NCI-H82 treated with DMSO at 0.1 percent for 48 hours (cell line): ENCODE measurements around the gene TRAF3IP1.
A peak's percentile ranks its signal among the peaks of the same experiment; 100 is the strongest.

Source experiments
- DNase-seq: peaks from one replicate; lab custom pipeline; 2025; ENCODE audit not compliant: unreplicated experiment; lab: John Stamatoyannopoulos, UW

Gene TRAF3IP1

DNA sequence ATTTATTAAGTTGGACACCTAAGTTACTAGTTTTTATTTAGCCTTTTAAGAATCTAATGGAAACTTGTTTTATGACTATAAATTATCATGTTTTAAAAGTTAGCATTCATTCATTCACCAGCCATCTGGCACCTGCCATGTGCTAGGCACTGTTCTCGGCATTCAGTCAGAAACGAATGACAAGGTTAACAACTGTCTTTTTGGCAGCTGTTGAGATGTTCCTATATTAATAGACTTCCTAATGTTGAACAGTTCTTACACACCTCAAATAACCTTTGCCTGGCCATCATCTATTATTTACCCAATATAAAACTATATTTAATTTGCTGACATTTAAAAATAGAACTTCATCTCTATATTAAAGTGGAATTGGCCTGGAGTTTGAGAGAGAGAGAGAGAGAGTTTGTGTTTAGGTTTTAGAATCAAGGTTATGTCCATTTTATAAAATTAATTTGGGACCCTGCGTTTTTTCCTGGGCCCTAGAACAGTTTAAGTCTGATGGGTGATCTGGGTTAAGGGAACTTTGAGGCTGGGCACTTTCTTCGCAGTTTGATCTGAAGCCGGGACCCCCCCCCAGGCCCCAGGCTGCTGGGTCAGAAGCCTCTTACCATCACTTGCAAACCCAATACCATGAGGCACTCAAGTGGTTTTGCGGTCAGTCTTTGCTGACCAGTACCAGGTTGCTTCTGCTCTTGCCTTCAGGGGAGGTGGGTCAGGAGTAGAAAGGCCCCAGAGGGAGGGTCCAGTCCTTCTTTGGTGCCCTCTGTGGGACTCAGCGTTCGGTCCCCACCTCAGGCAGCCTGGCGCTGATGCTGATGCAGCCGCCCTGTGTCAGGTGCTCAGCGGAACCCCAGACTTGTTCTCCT, 58.1 kb downstream of the TRAF3IP1 start:
- no peak for DNase-seq

DNA sequence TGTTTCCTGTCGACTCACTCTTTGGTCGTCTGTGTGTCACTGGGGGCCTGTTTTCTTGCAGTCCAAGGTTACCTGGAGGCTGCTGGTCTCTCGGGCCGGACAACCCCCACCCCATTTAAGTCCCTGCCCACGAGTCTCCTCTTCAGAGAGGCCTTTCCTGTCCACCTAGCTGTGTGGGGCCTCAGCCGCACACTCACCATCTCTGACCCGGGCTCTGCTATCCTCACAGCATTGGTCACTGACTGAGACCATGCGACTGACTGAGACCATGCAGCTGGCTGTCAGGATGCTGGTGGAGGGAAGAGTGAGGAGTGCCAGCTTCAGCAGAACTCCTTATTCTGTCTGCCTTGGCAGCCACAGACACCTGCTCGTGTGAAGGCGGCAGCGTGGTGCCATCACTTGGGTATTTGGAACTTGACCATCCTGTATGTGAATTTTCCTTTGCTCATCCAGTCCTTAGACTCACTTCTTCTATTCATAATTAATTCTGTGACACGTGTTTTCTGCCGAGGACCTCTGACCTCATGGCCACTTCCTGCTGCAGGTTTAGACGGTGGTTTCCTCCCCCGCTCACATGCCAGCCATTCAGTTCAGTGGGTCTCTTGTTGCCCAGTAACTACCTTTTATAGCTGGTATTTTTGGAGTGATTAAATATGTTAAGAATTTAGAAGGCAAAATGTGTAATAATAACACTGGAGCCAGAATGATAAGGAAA, 58.9 kb downstream of the TRAF3IP1 start:
- DNase-seq = no peak

DNA sequence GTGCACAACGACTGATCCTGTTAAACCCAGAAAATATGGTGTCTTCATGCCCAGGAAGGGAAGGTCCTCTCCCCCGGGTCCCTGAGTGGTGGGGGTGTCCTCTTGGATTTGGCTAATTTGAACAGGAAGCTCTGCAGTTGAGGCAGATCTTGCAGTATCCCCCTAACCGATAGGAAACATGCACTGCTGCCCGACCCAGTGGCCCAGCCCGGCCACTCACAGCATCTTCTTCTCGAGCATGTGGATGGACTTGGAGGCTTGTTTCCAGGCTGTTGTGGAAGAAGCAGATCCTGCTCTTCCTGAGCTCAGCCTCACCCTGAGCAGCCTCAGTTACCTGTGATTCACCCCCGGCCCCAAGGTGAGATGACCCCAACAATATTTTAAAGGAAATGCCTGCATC, 60.0 kb downstream of the TRAF3IP1 start:
- no peak for DNase-seq

DNA sequence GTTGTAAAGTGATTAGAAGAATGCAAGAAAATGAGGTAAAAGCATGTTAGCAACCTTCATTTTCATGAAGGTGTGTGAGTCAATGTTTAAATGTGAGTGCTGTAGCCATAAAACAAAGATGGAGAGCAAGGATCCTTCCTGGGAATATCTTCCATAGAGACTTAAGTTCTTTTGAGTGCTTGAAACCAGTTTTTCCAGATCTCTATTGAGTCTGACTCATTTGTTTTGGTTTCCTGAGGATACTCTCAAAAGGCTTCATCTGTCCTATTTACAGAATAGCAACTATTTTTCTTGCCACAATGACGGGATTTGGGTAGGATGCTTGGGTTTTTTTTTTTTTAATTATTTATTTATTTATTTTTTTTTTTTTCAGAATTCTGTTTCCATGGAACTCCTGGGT, 60.5 kb downstream of the TRAF3IP1 start:
- no peak for DNase-seq

DNA sequence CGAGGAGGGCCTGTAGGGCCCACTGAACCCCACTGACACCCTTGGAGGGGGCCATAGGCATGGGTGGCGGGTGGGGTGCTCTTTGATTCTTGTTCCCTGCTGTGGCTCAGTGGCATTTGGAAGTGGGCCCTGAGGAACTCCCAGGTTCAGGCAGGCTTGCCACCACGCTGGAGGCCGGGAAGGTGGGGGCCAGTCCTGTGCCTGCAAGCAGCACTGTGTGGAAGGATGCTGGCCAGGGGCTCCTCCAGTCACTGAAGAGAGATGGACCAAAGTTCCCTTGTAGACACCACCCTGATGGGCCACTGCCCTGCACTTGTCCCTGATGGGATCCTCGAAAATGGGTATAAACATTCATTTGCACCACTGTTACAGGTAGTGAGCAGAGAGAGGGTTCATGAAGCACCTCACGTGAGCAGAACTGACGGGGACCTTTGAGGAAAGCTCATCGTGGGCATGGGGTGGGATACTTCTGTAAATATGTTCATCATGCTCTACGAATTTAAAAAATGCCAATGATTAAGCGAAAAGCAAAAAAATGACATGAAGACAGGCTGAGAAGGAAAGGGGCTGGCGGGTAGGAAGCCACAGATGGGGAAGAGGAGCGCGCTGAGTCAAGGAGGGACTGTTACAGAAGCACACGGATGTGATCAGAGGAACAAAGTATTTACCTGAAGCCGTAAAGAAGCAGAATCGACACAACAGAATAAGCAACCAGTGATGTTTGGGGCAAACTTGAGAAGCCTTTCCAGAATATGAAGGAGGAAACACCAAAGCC, 61.2 kb downstream of the TRAF3IP1 start:
- no peak for DNase-seq

DNA sequence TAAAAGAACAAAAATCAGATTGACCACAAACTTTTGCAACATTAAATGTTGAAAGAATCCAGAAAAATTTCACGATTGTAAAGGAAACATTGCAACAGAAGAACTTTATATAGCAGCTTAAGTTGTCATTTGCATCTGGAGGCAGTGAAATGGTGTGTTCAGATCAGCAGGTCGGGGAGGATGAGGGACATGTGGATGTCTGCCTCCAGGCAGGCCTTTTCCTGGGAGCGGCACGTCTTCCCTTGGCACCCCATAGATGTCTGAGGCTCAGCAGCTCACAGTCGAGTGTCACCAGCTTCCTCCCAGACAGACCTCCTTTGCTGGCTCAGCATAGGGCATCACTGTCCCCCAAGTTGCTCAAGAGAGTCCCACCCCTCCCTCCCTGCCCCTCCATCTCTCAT, 62.1 kb downstream of the TRAF3IP1 start:
- DNase-seq = no peak

DNA sequence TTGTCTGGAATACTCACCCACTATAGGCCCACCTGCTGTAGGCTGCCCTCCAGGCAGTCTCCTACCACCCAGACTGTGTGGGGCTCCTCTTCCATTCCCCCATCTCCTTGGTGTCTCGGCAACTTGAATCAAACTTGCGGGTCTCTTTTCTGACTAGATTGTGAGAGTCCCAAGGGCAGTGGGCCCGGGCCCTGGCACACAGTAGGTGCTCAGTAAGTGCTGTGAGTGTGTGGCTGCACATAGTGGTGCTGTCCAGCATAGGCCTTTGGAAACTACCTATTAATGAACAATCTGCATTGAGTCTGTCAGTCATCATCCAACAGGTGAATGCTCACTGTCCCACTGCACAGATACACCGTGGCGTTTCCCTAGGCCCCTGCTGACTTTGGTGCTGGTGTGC, 62.8 kb downstream of the TRAF3IP1 start:
- no peak for DNase-seq

DNA sequence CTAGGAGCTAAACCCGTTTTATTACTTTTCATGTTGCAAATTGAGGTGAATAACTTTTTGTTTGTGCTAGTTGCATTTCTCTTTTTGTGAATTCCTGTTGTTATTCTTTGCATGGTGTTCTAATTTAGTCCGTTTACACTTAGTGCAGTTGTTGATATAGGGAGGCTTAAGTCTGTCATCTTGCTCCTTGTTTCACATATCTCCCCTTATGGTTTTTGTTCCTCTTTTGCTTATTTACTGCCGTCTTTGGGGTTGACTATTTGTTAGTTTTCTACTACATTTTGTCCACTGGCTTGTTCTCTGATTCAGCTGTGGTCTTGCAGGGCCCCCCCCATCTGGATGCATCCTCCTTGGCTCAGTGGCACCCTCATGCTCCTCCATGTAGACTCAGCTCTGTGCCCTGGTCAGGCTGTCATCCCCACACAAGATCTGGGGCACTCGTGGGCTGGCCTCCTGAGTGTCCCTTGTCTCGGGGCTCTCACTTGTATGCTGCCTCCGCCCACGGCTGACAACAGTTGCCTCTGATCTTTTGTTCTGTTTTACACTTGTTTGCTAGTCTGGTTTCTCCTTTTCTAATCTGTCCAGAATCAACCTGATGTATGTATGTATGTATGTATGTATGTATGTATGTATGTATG, 63.5 kb downstream of the TRAF3IP1 start:
- DNase-seq = no peak

DNA sequence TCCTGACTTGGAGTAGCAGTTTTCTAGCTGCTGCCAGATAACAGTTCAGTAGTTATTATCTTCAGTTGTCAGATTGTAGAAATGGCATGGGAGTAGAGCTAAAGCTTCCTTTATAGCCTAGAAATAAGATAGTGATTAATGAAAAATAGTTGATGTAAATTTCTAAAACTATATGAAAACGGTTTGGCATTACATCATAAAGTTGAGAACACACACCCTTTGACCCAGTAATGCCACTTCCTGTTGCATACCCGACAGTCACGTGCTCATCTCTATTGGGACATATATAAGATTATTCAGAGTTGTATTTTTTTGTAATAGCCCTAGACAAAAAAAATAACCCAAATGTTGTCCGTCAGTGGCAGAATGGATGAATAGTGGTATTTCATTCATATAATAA, 67.0 kb downstream of the TRAF3IP1 start:
- DNase-seq = no peak

DNA sequence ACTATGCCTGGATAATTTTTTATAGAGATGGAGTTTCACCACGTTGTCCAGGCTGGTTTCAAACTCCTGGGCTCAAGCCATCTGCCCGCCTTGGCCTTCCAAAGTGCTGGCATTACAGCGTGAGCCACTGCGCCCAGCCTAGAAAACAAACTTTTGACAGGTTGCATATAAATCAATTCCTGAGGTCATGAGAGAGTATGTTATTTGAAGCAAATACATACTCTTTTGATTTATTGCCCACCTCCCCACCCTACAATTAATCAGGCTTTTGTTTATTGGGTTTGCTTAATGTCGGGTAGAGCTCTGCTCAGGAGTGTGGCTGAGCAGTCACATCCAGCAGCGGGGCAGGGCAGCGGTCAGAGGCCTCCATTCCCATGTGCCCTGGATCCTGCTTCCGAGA, 68.5 kb downstream of the TRAF3IP1 start:
- DNase-seq = no peak

DNA sequence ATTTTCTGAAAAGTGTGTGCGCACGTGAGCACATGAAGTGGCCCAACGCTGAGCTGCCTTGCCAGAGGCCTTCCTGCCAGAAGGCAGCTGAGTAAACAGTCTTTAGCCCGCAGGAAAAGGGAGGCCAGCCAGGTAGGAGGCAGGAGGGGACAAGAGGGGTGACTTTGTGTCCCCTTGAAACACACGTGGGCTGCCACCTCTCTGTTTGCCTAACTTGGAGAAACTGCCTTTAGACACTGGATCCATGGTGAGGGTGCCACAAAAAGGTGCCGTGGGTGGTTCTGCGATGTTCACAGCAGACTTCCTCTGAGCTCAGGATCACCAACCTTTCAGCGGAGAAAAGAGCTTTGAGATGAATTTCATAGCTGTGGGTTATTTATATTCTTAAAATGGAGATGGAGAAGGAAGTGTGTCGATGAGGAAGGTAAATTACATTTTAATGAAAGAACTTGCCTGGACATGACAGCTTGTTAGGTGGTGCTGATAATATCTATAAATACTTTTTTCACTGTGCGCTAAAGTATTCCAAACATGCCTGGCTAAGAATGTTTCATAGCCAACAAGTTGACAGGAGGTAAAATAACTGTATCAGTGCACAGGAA, 69.8 kb downstream of the TRAF3IP1 start:
- no peak for DNase-seq

DNA sequence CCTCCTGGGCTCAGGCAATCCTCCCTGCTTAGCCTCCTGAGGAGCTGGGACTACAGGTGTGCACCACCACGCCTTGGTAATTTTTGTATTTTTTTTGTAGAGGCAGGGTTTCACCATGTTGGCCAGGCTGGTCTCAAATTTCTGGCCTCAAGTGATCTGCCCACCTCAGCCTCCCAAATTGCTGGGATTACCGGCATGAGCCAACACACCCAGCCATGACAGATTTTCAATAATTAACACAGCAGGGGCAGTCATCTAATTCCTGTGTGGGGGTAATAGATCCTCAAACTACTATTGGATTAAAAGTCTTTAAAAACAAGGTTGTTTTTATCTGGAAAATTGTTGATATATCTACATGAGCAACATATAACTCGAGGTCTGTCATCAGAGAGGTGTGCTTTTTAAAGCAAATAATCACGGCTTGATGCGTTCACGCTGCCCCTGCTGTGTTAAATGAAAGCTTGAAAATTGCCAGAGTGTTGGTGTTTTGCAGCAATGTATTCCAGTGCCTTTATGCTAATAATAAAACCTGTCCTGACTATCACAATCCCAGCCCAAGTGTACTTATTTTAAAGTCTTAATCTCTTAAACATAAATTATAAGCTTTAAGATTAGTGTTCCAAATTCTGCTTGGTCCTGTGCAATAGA, 70.8 kb downstream of the TRAF3IP1 start:
- peak; percentile 18 for DNase-seq

DNA sequence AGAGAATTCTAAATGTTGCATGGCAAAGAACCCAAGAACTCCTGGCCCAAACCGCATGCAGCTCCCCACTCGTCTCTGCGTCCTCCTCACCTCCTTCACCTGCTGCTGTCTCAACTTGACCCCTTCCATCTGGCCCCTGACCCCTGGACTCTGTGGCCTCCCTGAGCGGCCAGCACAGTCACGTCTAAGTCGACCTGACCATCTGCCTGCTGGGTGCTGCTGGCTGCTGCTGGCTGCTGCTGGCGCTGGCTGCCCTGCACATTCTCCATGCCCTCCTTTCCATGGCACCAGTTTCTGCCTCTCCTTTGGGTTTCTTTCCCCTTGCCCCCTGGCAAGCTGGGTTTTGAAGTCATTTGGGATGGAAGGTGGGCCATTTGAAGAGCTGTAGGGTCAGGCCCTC, 76.3 kb downstream of the TRAF3IP1 start:
- DNase-seq = no peak

DNA sequence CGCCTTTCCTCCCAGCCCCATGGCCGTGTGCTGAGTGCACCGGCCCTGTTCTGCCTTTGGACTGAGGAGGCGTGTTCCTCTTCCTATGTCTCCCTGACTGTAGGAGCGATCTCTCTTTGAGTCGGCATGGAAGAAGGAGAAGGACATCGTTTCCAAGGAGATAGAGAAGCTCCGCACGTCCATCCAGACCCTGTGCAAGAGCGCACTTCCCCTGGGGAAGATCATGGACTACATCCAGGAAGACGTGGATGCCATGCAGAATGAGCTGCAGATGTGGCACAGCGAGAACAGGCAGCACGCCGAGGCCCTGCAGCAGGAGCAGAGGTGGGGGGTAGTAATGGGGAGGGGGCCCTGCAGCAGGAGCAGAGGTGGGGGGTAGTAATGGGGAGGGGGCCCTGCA, 77.0 kb downstream of the TRAF3IP1 start:
- no peak for DNase-seq

DNA sequence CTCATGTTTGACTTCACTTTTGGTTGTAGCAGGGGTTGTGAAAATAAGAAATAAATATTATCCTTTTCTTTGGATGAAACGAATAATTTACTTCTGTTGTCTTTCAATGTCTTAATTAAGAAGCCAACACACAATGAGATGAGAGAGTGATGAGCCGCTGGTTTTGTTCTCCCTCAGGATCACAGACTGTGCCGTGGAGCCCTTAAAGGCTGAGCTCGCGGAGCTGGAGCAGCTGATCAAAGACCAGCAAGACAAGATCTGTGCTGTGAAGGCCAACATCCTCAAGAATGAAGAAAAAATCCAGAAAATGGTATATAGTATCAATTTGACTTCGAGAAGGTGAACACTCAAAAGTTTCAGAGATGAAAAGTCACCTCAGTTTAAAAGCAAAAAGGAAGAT, 78.3 kb downstream of the TRAF3IP1 start:
- no peak for DNase-seq

DNA sequence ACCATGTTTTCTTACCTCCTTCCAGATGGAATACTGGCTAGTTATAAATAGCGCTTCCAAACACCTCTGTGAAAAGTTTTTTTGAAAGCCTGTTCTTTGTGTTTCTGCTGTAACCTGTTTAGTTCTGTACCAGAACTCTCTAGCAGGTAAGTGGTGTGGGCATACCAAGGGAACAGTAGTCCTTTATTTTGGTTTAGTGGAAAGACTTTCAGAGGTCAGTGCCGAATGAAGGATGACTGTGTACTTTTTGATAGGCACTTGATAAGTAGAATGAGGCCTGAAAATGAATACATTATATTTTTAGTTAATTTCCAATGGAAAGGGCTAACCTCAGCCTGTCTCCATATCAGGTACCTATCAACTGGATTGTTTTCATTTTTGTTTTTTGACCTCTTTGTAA, 78.8 kb downstream of the TRAF3IP1 start:
- no peak for DNase-seq

DNA sequence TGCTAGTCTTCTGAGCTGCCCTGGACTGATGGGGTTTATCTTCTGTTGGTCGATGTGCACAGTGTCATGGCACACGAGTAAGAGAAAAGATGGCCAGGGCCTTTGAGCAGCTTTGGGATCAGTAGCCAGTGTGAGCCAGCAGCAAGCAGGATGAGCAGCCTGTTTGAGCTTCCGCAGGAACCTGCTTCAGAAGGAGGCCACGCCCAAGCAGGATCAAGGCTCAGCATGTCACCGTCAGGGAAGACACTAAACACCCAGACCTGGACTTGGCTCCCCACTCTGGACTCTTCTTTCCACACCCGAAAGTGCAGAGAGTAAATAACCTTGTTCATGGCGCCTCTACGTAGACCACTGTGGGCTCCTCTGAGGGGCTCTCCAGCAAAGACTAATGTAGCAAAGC, 81.2 kb downstream of the TRAF3IP1 start:
- no peak for DNase-seq

DNA sequence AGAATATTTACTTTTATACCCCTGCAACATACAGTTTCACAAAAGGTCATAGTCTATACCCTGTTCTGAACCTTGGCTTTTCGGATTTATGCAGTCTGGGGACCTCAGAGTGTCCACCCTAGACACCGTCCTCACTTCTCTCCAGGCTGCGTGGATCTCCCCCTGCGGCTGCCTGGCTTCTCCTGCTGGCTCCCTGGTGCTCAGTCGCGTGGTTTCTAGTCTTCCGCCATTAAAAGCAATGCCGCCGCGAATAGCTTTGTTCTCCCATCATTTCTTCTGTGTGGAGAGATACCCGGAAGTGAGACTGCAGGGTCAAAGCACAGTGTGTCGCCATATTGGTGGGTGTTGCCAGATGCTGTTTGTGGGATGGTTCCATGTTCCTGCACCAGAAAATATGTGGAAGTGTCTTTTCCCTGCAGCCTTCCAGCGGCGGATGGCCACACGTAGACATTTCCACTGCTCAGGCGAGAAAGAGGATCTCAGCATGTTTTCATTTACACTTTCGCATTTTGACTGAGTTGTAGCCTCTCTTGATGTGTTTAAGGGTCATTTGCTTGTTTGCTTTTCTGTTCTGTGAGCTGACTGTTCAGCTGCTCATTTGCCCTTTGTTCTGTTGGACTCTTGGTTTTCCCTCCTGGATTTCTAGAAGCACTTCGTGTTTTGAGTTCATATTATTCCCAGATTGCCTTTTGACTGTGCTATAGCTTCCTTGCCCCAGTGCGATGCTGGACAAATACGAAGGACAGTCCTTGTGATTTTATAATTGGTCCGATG, 83.5 kb downstream of the TRAF3IP1 start:
- DNase-seq = no peak

DNA sequence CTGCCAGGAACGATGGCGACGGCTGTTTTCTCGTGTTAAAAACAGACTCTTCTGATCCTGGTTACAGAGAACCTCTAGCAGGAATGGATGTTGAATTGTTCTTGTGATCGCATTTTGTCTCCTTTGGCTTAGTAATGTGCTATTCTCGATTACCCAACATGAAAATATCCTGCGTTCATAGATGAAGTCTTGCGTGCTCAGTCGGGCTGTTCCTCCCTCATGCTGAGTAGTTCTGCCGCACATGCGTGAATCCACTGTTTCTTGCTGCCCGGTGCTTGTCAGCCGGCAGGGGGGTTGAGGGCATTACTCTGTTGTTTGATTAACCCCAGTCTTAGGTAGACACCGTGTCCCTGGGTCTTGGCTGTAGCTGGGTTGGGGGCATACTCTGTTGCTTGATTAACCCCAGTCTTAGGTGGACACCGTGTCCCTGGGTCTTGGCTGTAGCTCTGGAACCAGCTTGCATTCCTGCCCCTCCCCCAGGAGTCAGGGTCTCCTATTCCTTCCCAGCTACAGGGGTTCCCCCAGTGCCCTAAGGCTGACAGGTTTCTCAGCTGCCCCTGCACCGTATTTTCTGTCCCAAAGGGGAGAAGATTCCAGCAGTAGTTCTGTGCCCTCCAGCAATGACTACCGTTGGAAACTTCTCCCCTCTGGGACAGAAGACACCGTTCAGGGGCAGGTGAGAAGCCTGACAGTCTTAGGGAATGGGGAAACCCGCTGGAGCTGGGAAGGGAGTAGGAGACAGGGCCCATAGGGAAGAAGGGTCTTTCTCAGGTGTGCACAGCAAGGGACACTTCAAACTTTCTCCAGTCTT, 84.3 kb downstream of the TRAF3IP1 start:
- DNase-seq = no peak
